NB4 (cell line): Measurements from ENCODE around the gene CDC42EP2.

Source experiments
- MYC ChIP-seq: IDR thresholded peaks from 2 replicates; pipeline ENCODE4 v1.6.1; 2011; ENCODE audit warnings: low read depth, low read length
- POLR2A ChIP-seq: IDR thresholded peaks from 2 replicates; pipeline ENCODE4 v1.6.1; 2011; ENCODE audit warnings: mild to moderate bottlenecking; ENCODE audit not compliant: insufficient read length; ENCODE audit errors: extremely low read depth
- TF ChIP-seq, protein P1 (sequence below): IDR thresholded peaks from one replicate; pipeline ENCODE4 v1.5.1; 2012; ENCODE audit warnings: low read depth, low read length

DNA sequence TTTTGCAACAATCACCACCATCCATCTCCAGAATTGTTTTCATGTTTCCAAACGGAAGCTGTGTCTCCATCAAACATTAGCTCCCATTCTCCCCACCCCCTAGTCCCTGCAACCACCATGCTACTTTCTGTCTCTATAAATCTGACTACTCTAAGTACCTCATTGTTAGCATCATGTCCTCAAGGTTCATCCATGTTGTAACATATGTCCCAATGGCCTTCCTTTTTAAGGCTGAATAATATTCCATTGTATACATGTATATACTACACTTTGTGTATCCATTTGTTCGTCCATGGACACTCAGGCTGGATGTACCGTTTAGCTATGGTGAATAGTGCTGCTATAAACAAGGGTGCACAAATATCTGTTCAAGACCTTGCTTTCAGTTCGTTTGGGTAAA is 10.8 kb downstream of the CDC42EP2 start:
- TF ChIP-seq, protein P1, sequence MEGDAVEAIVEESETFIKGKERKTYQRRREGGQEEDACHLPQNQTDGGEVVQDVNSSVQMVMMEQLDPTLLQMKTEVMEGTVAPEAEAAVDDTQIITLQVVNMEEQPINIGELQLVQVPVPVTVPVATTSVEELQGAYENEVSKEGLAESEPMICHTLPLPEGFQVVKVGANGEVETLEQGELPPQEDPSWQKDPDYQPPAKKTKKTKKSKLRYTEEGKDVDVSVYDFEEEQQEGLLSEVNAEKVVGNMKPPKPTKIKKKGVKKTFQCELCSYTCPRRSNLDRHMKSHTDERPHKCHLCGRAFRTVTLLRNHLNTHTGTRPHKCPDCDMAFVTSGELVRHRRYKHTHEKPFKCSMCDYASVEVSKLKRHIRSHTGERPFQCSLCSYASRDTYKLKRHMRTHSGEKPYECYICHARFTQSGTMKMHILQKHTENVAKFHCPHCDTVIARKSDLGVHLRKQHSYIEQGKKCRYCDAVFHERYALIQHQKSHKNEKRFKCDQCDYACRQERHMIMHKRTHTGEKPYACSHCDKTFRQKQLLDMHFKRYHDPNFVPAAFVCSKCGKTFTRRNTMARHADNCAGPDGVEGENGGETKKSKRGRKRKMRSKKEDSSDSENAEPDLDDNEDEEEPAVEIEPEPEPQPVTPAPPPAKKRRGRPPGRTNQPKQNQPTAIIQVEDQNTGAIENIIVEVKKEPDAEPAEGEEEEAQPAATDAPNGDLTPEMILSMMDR, result no peak
- TF ChIP-seq POLR2A, result no peak
- no peak for TF ChIP-seq MYC
